GM19025 (cell line): ENCODE results near the gene IZUMO1.
A peak's percentile ranks its signal among the peaks of the same experiment; 100 is the strongest.
"Not testable (repeated sequence)": the region's sequence is repeated elsewhere in the genome, so short reads cannot be mapped to it uniquely, and the experiment has no call there.

Experiments
- ATAC-seq: cut with Tn5 transposase; IDR thresholded peaks from one replicate; pipeline ENCODE4 v1.9.1; 2021; ENCODE audit warnings: mild to moderate bottlenecking, low read depth, moderate library complexity; ENCODE audit not compliant: unreplicated experiment

The IZUMO1 gene

GRCh38 chr19:48714759-48715675, 31.7 kb downstream of the IZUMO1 start:
- ATAC-seq = no peak

DNA sequence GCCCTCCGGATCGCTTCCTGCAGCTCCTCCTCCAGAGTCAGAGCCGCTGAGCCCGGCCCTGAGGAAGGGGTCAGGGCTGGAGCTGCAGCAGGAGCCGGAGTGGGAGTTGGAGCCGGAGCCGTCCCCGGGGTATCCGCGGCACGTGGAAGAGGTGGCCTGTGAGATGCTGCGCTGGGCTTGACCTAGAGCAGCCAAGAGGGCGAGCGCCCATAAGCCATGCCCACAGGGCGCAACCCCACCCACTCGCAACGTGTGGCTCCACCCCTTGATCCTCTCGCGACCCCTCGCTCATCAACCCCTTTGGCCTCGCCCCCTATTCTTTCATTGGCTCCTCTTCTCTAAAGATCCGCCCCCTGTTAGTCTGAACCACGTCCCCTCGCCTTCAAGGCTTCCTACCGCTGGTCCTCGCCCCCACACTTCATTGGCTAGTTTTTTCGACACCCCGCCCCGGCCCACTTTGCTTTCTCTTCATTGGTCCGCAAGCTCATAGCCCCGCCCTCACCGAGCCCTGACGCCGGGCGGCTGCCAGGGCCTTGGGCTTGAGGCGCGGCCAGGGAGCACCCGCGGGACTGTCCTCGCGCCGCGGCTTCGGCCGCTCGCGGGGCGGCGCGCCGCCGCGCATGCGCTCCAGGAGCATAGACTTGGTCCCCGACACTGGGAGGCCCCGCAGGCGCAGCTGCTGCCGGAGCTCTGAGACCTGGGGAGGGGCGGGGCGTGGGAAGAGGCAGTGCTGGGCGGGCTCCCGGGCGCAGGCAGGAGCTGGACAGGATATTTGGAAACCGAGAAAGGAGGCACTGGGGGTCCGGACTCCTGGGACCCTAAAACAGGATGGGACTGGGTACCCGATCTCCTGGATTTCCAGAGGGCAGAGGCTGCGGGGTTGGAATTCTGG, 32.6 kb downstream of the IZUMO1 start:
- ATAC-seq = peak; percentile 90

GRCh38 chr19:48713041-48713863, 33.5 kb downstream of the IZUMO1 start:
- no peak for ATAC-seq

- ATAC-seq = no peak
Observed at GRCh38 chr19:48711106-48711662, 35.5 kb downstream of the IZUMO1 start.

DNA sequence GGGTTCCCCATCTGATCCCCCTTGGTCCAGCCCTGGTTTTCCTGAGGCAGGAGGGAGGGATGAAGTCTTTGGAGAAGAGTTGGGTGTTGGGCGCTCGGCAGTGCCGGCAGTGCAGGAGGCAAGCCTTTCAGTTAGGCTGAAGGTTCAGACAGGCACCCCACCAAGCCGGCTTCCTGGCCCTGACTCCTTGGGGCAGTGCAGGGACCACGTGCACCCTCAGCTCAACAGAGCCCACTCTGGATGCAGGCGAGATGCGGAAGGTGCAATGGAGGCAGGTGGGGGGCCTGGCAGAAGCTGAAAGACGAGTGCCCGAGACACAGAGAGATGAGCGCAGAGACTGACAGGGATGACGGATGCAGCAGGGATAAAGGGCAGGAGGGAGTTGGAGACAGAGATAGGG, 38.2 kb downstream of the IZUMO1 start:
- ATAC-seq = no peak

DNA sequence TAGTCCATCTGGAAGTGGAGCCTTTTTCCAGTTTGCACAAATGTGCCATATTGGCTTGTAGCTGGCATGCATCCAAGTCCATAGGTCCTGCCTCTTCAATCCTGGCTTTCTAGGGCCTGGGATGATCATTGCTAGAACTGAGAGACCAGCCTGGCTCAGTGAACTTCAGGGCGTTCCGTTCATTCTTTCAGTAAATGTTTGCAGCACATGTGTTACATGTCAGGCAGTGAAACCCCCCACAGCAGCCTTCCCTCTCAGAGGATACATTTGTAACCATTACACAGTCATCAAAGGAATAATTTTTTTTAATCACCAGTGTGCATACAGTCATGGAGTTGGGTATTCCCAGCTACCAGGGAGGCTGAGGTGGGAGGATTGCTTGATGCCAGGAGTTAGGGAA, 41.3 kb downstream of the IZUMO1 start:
- no peak for ATAC-seq

GRCh38 chr19:48703316-48703715, 43.4 kb downstream of the IZUMO1 start:
- ATAC-seq = no peak

DNA sequence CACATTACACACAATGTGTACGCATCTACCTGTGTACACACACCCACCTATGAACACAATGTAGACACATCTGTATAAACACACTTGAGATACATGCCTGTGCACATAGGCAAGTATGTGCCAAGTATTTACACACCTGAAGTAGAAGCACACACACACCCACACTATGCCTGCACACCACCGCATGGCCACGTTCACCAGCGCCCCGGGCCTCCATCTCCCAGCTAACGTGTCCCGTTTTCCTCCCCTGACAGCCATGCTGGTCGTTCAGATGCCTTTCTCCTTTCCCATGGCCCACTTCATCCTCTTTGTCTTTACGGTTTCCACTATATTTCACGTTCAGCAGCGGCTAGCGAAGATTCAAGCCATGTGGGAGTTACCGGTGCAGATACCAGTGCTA, 44.0 kb downstream of the IZUMO1 start:
- no peak for ATAC-seq

DNA sequence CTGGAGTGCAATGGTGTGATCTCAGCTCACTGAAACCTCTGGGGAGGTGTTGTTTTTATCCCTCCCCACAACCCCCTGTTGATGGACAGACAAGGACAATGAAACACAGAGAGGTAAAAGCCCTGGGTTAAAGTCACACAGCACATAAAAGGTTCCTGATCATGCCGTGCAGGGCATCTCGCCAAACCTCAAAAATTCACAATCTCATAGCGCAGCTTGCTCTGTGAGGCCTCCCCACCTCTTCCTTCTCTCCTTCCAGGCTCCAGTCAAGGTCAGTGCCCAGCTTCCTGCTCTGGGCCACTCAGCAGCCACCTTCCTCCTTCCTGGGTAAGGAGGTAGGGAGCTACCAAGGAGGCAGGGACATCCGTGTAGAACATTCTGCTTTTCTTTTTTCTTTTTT, 48.7 kb downstream of the IZUMO1 start:
- ATAC-seq = no peak

DNA sequence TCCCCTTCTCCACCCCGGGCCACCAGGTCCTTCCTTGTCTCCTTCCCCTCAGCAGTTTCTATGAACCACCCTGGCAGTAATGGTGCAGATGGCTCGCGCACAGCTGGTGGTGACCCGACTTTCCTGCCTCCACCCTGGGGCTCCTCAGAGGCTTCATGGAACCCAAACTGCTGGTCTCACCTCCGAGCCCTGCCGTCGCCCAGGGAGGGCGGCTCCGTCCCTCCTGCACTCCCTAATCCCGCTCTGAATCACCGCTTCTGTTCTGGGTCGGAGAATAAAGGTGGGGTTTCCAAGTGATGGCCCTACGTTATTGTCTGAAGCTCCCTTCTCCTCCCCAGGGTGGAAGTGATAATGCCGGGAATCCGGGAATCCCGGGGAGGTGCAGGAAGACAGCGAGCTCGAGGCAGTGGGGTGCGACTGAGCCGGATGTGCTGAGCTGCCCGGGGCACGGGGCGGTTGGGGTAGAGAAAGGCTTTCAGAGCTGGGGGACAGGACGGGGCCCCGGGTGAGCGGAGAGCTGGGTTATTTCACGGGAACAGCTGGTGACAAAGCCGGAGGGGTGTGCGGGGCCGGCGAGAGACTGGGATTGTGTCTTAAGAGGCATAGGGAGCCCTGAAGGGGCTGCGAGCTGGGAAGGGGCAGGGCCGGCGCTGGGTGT, 50.2 kb downstream of the IZUMO1 start:
- no peak for ATAC-seq

DNA sequence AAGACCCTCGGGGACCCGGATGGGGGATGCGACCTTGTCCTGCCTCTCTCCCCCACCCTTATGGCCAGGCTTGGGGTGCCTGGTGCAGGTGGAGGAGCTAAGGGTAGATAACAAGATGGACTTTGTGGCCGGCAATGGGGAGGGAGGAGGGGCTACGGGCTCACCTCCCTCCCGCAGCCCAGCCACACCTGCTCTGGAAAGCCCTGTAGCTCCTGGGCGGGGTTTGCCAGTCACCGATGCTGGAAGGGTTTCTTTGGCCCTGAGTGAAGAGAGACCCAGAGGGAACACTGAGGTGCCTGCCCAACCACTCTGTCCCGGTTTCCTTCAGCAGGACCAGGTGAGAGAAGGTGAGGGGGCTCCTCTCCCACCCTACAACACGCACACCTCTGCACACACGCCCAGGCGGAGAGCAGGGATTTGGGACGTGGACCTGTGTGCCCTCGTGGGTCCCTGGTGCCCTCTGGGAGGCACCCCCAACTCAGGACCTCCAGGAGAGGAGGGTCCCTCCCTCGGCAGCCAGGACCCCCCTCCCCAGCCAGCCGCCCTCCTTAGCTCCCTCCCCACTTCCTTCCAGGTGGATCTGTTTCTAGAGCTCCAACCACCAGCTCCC, 50.9 kb downstream of the IZUMO1 start, which contains the start of gene FUT2:
Gene FUT2 (plus strand): TSS at position 229 of the 610 bp plus-strand sequence. CDS start 6,986 bp downstream, outside the sequence.
- no peak for ATAC-seq

GRCh38 chr19:48693629-48694028, 53.1 kb downstream of the IZUMO1 start:
- not testable (repeated sequence) for ATAC-seq
